DMS153 treated with DMSO at 0.1 percent for 48 hours (cell line): ENCODE data around the gene EPS8L3.
"Not testable (repeated sequence)": the region's sequence is repeated elsewhere in the genome, so short reads cannot be mapped to it uniquely, and the experiment has no call there.

ENCODE experiments used
- DNase-seq: peaks from one replicate; lab custom pipeline; 2025; ENCODE audit not compliant: unreplicated experiment; lab: John Stamatoyannopoulos, UW

The EPS8L3 gene

GRCh38 chr1:109780982-109781381 is 17.3 kb upstream of the EPS8L3 start:
- DNase-seq = no peak

DNA sequence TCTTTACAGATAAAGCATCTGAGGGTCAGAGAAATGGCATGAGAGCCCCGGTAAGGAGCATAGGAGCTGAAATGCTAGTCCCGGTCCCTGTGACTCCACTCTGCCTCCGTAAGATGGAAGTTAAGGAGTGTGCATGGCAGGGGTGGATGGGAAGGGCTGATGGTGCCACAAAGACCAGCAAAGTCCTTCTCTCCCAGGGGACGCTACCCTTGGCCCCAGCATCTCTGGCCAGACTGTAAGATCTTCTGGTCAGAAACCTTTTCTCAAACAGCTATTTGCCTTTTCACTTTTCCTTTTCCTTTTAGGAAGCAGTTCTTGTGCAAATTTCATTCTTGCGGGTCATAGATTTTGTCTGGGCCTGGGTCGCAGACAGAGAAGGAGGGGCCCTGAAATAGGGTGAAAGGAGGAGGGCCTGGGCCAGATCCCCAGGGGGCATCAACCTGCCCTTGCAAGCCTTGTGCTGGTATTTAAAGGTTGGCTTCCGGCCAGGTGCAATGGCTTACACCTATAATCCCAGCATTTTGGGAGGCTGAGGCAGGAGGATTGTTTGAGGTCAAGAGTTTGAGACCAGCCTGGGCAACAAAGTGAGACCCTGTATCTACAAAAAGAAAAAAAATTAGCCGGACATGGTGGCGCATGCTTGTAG is 14.4 kb upstream of the EPS8L3 start:
- no peak for DNase-seq

- no peak for DNase-seq
Measured at GRCh38 chr1:109777436-109777835, 13.7 kb upstream of the EPS8L3 start.

DNA sequence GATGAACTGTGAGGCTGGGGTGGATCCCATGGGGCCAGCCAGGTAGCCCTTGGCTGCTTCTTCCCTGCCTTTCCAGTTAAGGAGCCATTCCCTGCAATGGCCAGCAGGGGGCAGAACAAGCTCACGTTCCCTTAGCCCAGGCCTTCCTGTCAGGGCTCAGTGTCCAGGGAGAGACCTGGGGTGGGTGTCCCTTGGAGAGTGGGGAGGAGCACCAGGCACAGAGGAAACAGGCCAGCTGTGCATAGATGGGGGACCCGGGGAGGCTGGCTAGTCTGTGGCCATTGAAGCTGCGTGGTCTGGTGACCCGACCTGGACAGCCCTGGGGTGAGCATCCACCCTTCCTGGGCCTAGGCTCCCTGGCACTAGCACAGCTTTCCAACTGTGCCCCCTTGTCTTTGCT is 13.2 kb upstream of the EPS8L3 start:
- DNase-seq = peak; percentile 52

- no peak for DNase-seq
Measured at GRCh38 chr1:109776206-109776835, 12.6 kb upstream of the EPS8L3 start.

GRCh38 chr1:109775398-109775797 is 11.7 kb upstream of the EPS8L3 start:
- no peak for DNase-seq

DNA sequence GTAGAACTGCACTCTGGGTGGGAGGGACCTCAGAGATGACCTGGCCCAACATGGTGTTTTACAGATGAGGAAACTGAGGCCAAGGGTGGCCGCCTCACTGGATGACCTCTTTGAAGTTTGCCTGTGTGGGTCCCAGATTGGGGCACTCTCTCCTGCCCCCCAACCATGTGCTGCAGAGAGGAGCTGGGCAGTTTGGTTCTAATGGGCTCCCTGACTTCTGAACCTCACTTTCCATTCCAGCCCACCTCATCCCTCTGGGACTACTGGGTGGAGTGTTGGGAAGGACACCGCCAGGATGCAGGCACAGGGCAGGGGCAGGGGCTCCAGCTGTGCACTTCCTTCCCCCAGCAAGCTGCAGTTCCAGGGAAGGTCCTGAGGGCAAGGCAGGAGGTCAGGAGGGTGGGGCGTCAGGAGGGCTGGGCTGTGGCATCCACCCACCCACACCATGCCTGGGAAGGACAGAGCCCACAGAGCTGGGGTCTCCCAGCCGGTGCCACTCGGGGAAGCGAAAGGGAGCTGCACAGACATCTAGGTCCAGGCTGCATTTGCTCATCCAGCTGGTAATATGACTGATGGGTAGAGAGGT is 10.3 kb upstream of the EPS8L3 start:
- DNase-seq = no peak

- DNase-seq = peak; percentile 65
Measured at GRCh38 chr1:109773203-109773899, 9.6 kb upstream of the EPS8L3 start.

DNA sequence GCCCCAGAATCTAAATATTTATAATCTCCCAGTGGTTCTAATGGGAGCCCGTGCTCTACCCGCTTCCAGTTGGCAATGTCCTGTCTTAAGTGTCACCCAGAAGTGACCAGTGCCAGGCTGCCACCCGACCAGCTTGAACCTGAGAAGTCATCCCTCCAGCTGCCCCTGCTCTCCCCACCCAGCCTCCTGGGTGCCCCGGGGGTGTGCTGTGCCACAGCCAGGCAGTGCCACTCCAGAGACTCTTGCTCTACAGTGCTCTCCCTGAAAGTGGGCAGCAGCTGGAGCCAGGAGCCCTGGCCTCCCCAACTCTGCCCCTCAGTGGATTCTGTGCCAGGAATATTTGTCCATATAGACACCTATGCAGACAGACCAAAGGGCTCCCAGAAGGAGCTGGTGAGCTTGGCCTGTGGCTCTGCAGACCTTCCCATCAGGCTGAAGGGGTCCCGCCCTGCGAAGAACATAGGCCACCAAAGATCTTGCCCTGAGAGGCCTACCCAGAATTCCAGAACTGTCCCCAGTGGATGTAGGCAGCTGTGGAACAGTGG is 9.0 kb upstream of the EPS8L3 start:
- DNase-seq = no peak

DNA sequence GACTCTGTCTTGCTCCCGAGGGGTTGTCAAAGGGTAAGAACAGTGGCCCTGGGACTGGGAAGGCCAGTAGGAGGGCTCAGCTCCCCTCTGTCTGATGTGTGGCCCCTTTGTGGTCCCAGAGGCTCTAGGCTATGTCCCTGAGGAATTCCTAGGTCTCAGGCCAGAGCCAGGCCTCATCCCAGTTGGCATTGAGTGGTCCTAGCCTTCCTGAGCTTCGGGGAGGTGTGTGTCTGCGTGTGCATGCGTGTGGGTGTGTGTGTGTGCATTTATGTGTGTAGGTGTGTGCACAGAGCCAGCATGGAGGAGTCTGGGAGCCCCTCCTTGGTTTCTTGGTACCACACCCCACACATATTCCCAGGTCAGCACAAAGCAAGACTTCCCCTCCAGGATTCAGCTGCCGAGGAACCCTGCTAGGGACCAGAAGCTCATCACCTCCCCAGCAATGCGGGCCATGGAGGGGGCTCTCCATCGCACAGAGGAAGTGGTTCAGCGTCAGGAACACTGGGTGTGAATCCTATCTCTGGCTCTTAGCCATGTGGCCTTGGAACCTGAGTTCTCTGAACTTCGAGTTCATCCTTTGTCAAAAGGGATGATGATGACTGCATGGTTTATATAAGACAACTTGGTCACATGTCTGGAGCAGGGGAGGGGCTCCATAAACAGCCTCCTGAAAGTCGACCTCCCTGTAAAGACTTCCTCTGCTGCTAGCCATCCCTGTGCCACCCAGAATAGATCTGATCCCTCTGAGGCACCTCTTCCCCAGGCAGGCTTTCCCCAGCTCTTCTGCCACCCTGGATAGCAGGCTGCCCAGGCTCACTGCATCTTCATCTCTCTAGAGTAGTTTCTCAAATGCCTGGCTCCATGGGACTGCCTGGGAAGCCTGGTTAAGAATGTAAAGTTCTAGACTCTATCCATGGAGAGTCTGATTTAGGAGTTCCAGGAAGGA is 8.3 kb upstream of the EPS8L3 start:
- DNase-seq = no peak

DNA sequence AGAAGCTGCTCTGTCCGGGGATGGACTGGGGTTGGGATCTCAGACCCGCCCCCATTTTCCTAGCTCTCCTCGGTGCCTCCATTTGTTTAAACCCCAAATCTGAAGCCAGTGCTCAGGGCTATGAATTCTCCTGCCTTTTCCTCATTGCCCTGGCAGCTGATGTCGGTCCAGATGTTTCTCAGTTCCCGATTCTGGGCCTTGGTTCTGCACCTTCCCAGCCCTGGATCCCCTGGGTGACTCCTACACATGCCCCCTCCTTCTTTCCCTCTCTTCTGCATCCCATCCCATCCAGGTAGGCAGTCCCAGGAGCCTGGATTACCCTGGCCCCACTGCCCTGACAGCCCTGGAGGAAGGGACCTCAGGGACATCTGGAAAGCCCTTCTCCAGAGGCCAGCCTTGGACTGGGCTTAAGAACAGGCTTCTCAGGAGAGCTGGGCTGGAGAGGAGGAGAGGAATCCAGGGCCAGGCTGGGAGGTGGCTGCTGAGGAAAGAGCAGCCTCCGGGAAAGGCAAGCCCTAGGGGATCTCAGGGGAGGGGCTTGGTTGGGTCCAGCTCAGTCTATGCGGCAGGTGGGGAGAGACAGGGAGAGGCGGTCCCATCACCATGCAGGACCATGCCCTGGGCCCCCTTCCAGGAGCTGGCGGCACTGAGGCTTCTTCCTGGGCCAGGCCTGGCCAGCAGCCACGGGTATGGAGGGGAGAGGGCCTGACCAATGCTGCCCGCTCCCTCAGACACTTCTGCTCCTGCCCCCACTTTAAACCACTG is 6.8 kb upstream of the EPS8L3 start:
- DNase-seq = no peak

GRCh38 chr1:109769330-109770078 is 5.8 kb upstream of the EPS8L3 start:
- no peak for DNase-seq

GRCh38 chr1:109768820-109769219 is 5.1 kb upstream of the EPS8L3 start:
- DNase-seq = no peak

- no peak for DNase-seq
Measured at GRCh38 chr1:109768335-109768650, 4.6 kb upstream of the EPS8L3 start.

GRCh38 chr1:109767637-109768334 is 4.1 kb upstream of the EPS8L3 start:
- no peak for DNase-seq

- not testable (repeated sequence) for DNase-seq
Measured at GRCh38 chr1:109766991-109767636, 3.4 kb upstream of the EPS8L3 start.

DNA sequence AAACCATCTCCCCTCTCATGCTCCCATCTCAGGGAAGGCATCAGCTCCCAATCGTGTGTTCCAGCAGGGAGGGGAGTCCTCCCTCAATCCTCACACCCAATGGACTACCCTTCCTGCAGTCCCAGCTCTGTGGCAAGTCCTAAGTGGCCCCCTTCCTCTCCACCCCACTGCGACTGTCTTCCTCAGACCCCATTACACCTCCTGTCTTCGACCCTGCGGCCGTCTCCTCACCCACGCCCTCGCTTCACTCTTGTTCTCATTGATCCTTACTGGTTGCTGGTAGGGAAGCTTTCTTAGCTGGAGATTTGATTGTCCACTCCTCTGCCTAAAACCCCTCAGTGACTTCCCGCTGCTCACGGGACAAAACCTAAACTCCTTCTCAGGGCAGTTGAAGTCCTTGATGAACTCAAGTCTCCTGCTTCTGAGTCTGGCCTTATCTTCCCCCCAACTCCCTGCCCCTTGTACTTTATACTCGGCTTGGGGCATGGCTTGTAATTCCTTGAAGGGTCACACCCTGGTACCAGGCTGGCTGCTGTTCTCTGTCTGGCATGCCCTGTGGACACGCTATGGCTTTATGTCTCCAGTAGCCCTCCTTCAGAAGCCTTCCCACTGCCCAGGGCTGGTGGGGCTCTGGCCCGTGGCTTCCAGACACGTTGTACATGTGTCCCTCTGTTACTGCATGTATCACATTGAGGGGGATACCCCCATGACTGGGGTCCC is 2.3 kb upstream of the EPS8L3 start:
- DNase-seq = no peak

- DNase-seq = no peak
Measured at GRCh38 chr1:109765483-109765815, 1.7 kb upstream of the EPS8L3 start.
